OCI-LY1 (cell line): ENCODE results near the gene CCNO.
A peak's percentile ranks its signal among the peaks of the same experiment; 100 is the strongest.

Experiments used
- H2AFZ ChIP-seq: fragments of 200-600 bp; sonication (generic), shearing (Covaris generic); 2 replicates; pipeline ENCODE4 v1.6.0; 2014; ENCODE audit warnings: antibody characterized with exemption, mild to moderate bottlenecking, low read length
- H3F3A ChIP-seq: fragments of 200-600 bp; sonication (generic), shearing (Covaris generic); 2 replicates; pipeline ENCODE4 v1.6.0; 2014; ENCODE audit warnings: mild to moderate bottlenecking, antibody characterized with exemption, low read length, moderate library complexity; ENCODE audit not compliant: insufficient read depth
- H3K27ac ChIP-seq: fragments of 200-600 bp; sonication (generic); 2 replicates; pipeline ENCODE4 v1.5.1; 2014; ENCODE audit warnings: low read length, mixed run types, mild to moderate bottlenecking, low read depth; ENCODE audit not compliant: poor library complexity, severe bottlenecking
- H3K27me3 ChIP-seq: fragments of 200-600 bp; sonication (generic); 2 replicates; pipeline ENCODE4 v1.6.0; 2014; ENCODE audit warnings: antibody characterized with exemption, mild to moderate bottlenecking, low read length, moderate library complexity; ENCODE audit not compliant: insufficient read depth
- H3K36me3 ChIP-seq: fragments of 200-600 bp; sonication (generic); 2 replicates; pipeline ENCODE4 v1.6.1; 2014; ENCODE audit warnings: mild to moderate bottlenecking, antibody characterized with exemption, low read length, moderate library complexity, mixed read lengths; ENCODE audit not compliant: insufficient read depth
- H3K4me1 ChIP-seq: fragments of 200-600 bp; sonication (generic); 2 replicates; pipeline ENCODE4 v1.5.1; 2014; ENCODE audit warnings: mild to moderate bottlenecking, low read length, moderate library complexity; ENCODE audit not compliant: insufficient read depth, severe bottlenecking
- H3K4me2 ChIP-seq: fragments of 200-600 bp; sonication (generic), shearing (Covaris generic); 2 replicates; pipeline ENCODE4 v1.6.1; 2014; ENCODE audit warnings: low read length
- H3K4me3 ChIP-seq: fragments of 200-600 bp; sonication (generic); 2 replicates; pipeline ENCODE4 v1.5.1; 2014; ENCODE audit warnings: low read length, low read depth, mild to moderate bottlenecking, mixed read lengths; ENCODE audit not compliant: poor library complexity, severe bottlenecking
- H3K79me2 ChIP-seq: fragments of 200-600 bp; shearing (Covaris generic); 2 replicates; pipeline ENCODE4 v1.6.1; 2016; ENCODE audit warnings: mixed run types, low read length, mixed read lengths; ENCODE audit not compliant: insufficient read depth
- H3K9ac ChIP-seq: fragments of 200-600 bp; sonication (generic), shearing (Covaris generic); 2 replicates; pipeline ENCODE4 v1.6.1; 2014; ENCODE audit warnings: mild to moderate bottlenecking, low read length, mixed read lengths
- H3K9me2 ChIP-seq: fragments of 200-600 bp; sonication (generic), shearing (Covaris generic); 2 replicates; pipeline ENCODE4 v1.6.1; 2014; ENCODE audit warnings: low read depth, mild to moderate bottlenecking, low read length, mixed read lengths
- H3K9me3 ChIP-seq: fragments of 200-600 bp; shearing (Covaris generic); 2 replicates; pipeline ENCODE4 v1.6.1; 2014; ENCODE audit warnings: low read length, mixed read lengths
- H4K20me1 ChIP-seq: fragments of 200-600 bp; sonication (generic), shearing (Covaris generic); 2 replicates; pipeline ENCODE4 v1.6.0; 2016; ENCODE audit warnings: mild to moderate bottlenecking, low read length; ENCODE audit not compliant: insufficient read depth
- EZH2 ChIP-seq: fragments of 200-600 bp; sonication (generic), shearing (Covaris generic); IDR thresholded peaks from 2 replicates; pipeline ENCODE4 v1.8.0; 2017; ENCODE audit warnings: borderline replicate concordance, mixed run types, mild to moderate bottlenecking, antibody characterized with exemption, low read length, moderate library complexity, mixed read lengths
- TF ChIP-seq, protein P1 (sequence below): fragments of 200-600 bp; sonication (generic), shearing (Covaris generic); IDR thresholded peaks from 2 replicates; pipeline ENCODE4 v1.5.1; 2017; ENCODE audit warnings: mild to moderate bottlenecking, antibody characterized with exemption, low read length, moderate library complexity, mixed read lengths

Gene CCNO

DNA sequence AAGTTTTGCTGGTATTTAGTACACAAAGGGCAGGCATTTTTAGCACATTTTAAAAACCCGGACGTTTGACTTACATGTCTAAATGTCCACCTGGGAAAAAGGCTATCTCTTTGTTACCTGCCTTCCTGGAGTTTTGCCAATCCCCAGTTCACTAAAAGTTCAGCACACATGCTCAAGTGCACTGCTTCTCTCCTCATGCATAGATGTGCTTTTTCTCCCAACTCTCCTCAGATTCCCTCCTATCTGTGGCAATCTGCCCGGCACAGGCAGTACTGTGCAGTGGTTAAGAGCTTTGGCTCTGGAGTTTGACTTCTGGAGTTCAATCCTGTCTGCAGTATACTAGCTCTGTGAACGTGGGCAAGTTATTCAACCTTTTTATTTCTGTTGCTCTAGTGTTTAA lies 8.3 kb upstream of the CCNO start:
- no peaks in the 10 kb centered on the region for H3K9me2 ChIP-seq
- no peak overlapping the region for H3K4me2 ChIP-seq
- no peaks in the 10 kb centered on the region for H3K36me3 ChIP-seq

DNA sequence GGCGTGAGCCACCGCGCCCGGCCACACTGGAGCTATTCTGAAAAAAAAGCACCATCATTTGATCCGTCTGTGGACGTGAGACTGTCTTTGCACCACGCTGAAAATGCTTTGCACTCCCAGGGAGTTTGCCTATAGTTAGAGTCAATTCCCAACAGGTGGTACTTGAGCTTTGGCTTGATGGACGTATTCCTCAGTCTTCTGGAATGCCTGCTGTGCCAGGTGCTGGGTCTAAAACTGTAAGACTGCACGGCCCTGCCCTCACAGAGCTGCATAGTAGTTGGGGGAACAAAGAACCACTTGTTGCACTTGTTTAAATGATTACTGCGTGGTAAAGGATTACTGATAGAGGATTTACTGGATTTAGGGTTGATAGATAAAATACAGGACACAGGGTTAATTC lies 3.4 kb upstream of the CCNO start:
- no peak for TF ChIP-seq EZH2
- TF ChIP-seq, protein P1, sequence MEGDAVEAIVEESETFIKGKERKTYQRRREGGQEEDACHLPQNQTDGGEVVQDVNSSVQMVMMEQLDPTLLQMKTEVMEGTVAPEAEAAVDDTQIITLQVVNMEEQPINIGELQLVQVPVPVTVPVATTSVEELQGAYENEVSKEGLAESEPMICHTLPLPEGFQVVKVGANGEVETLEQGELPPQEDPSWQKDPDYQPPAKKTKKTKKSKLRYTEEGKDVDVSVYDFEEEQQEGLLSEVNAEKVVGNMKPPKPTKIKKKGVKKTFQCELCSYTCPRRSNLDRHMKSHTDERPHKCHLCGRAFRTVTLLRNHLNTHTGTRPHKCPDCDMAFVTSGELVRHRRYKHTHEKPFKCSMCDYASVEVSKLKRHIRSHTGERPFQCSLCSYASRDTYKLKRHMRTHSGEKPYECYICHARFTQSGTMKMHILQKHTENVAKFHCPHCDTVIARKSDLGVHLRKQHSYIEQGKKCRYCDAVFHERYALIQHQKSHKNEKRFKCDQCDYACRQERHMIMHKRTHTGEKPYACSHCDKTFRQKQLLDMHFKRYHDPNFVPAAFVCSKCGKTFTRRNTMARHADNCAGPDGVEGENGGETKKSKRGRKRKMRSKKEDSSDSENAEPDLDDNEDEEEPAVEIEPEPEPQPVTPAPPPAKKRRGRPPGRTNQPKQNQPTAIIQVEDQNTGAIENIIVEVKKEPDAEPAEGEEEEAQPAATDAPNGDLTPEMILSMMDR: no peak
- no peaks in the 10 kb centered on the region for H3K27me3 ChIP-seq
- no peaks in the 10 kb centered on the region for H3K79me2 ChIP-seq

More for the DNA sequence above, 8.3 kb upstream of the CCNO start:
- Histone ChIP-seq H3K9ac (no peak overlapping the region), H3K9me3 (no peaks in the 10 kb centered on the region), H3K79me2 (no peaks in the 10 kb centered on the region), H3K27ac (no peak overlapping the region), H2AFZ (no peak overlapping the region), H3F3A (no peaks in the 10 kb centered on the region), H3K27me3 (no peaks in the 10 kb centered on the region), H4K20me1 (no peaks in the 10 kb centered on the region), H3K4me3 (no peak overlapping the region), H3K4me1 (no peaks in the 10 kb centered on the region)
- TF ChIP-seq, protein P1: no peak
- TF ChIP-seq EZH2: no peak

DNA sequence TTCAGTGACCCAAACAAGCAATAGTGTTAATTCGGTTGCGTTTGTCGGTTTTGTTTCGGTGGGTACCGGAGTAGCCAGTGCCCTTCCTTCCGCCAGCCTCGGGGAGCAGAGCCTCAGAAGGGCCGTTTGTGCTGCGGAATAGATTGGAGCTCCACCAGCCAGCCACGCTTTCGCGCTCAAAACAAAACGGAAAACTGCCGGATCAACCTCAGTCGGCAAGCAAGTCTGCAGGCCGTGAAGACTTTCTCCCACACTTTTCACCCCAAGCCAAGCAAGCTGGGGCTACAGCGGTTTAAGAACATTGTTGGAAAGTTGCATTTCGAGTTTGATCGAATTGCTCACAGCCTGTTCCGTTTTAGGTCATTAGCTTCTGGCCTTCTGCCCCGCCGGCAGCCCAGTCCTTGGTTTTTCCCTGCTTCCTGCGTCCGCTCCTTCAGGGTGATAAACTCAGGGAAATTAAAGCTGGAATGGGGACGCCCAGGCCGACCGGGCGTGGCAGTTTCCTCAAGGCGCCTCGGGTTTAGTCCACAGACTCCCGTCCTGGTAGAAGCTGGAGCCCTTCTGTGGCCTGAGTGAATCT lies 803 bp upstream of the CCNO start:
- no peak overlapping the region for H3K27ac ChIP-seq
- TF ChIP-seq, protein P1: no peak
- no peak for TF ChIP-seq EZH2

More for the DNA sequence above, 3.4 kb upstream of the CCNO start:
- no peak overlapping the region for H3K27ac ChIP-seq
- H3K9me2 ChIP-seq: no peaks in the 10 kb centered on the region
- H3K4me3 ChIP-seq: no peak overlapping the region
- no peaks in the 10 kb centered on the region for H3K9me3 ChIP-seq
- H2AFZ ChIP-seq: no peak overlapping the region
- no peaks in the 10 kb centered on the region for H4K20me1 ChIP-seq
- no peaks in the 10 kb centered on the region for H3F3A ChIP-seq
- H3K9ac ChIP-seq: no peak overlapping the region
- H3K4me2 ChIP-seq: no peak overlapping the region
- peaks cover 25% of the 10 kb centered on the region for H3K4me1 ChIP-seq
- no peaks in the 10 kb centered on the region for H3K36me3 ChIP-seq

More for the DNA sequence above, 803 bp upstream of the CCNO start:
- no peaks in the 10 kb centered on the region for H3K79me2 ChIP-seq
- H3K4me1 ChIP-seq: peaks cover 31% of the 10 kb centered on the region
- H3K9me3 ChIP-seq: no peaks in the 10 kb centered on the region
- no peaks in the 10 kb centered on the region for H3K27me3 ChIP-seq
- H4K20me1 ChIP-seq: no peaks in the 10 kb centered on the region
- H3K4me3 ChIP-seq: peak overlapping the region; percentile 65
- H3K4me2 ChIP-seq: peak overlapping the region; percentile 79
- peak overlapping the region; percentile 23; the same call in 1 of the 2 replicates for H3K9ac ChIP-seq
- H3K9me2 ChIP-seq: no peaks in the 10 kb centered on the region
- no peaks in the 10 kb centered on the region for H3K36me3 ChIP-seq
- H3F3A ChIP-seq: no peaks in the 10 kb centered on the region
- H2AFZ ChIP-seq: no peak overlapping the region
